Prostate gland (tissue), 2 donors: Measurements from ENCODE around the gene NIBAN1. TPM values are rescaled to one million over a fixed set of nuclear protein-coding genes. Genes with fewer than 3 reads are reported as not detected.

Experiments used
- DNase-seq: peaks from one replicate; pipeline ENCODE4 v3.0.0-alpha.2; 2019; ENCODE audit warnings: low spot score
- H3K27ac ChIP-seq, 2 donors: fragments of 200-600 bp; sonication (generic); 2 replicates each; pipeline ENCODE4 v1.5.1; 2017 to 2019
- H3K27me3 ChIP-seq: fragments of 200-600 bp; sonication (generic); replicated peaks from 2 replicates; pipeline ENCODE4 v1.5.1; 2019; ENCODE audit not compliant: insufficient read depth
- H3K36me3 ChIP-seq, 2 donors: fragments of 200-600 bp; sonication (generic); 1 replicate in 1 of 2; 2 replicates in 1 of 2; pipeline versions ENCODE4 v1.5.1 to v1.8.1; 2017 to 2019
- H3K4me1 ChIP-seq: fragments of 200-600 bp; sonication (generic); replicated peaks from 2 replicates; pipeline ENCODE4 v1.5.1; 2019
- H3K4me3 ChIP-seq, 2 donors: fragments of 200-600 bp; sonication (generic); 2 replicates each; pipeline ENCODE4 v1.5.1; 2017 to 2019
- H3K9me3 ChIP-seq: fragments of 200-600 bp; sonication (generic); 2 replicates; pipeline ENCODE4 v1.5.1; 2017
- POLR2A ChIP-seq: fragments of 450-650 bp; IDR thresholded peaks from one replicate; pipeline ENCODE4 v1.6.1; 2016; ENCODE audit warnings: antibody characterized with exemption, mild to moderate bottlenecking
- POLR2AphosphoS5 ChIP-seq: sonication (generic); formaldehyde crosslinking; IDR thresholded peaks from one replicate; pipeline ENCODE4 v1.6.1; 2017; ENCODE audit warnings: antibody characterized with exemption
- WGBS: methylation state at CpG from one replicate; pipeline ENCODE4 v1.1.5; 2018; 5-methylcytosine and 5-hydroxymethylcytosine counted together
- intact Hi-C: fragments of 100-400 bp; cut with DNase I; formaldehyde crosslinking; loops from one replicate; pipeline ENCODE4 v1.14.2; 2022
- total RNA-seq, 2 donors: library from RNA; depleted of rRNA; stranded (reverse); fragments of >200 nt; gene quantifications; one replicate each; pipeline ENCODE4 v1.1.0, GENCODE V29; 2016
- TF ChIP-seq, protein P1 (sequence below), 4 experiments: fragments of 200-600 bp in 2 of 4; fragments of 450-650 bp in 2 of 4; sonication (generic) in 2 of 4; IDR thresholded peaks; 1 replicate in 3 of 4; 2 replicates in 1 of 4; pipeline ENCODE4 v1.5.1; 2016 to 2019; ENCODE audit warnings: antibody characterized with exemption in 4 of 4, mild to moderate bottlenecking in 2 of 4, moderate library complexity in 2 of 4

NIBAN1 gene, protein sequence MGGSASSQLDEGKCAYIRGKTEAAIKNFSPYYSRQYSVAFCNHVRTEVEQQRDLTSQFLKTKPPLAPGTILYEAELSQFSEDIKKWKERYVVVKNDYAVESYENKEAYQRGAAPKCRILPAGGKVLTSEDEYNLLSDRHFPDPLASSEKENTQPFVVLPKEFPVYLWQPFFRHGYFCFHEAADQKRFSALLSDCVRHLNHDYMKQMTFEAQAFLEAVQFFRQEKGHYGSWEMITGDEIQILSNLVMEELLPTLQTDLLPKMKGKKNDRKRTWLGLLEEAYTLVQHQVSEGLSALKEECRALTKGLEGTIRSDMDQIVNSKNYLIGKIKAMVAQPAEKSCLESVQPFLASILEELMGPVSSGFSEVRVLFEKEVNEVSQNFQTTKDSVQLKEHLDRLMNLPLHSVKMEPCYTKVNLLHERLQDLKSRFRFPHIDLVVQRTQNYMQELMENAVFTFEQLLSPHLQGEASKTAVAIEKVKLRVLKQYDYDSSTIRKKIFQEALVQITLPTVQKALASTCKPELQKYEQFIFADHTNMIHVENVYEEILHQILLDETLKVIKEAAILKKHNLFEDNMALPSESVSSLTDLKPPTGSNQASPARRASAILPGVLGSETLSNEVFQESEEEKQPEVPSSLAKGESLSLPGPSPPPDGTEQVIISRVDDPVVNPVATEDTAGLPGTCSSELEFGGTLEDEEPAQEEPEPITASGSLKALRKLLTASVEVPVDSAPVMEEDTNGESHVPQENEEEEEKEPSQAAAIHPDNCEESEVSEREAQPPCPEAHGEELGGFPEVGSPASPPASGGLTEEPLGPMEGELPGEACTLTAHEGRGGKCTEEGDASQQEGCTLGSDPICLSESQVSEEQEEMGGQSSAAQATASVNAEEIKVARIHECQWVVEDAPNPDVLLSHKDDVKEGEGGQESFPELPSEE
- 10 to 100 TPM; 47.3 to 97.4 TPM for total RNA-seq

DNA sequence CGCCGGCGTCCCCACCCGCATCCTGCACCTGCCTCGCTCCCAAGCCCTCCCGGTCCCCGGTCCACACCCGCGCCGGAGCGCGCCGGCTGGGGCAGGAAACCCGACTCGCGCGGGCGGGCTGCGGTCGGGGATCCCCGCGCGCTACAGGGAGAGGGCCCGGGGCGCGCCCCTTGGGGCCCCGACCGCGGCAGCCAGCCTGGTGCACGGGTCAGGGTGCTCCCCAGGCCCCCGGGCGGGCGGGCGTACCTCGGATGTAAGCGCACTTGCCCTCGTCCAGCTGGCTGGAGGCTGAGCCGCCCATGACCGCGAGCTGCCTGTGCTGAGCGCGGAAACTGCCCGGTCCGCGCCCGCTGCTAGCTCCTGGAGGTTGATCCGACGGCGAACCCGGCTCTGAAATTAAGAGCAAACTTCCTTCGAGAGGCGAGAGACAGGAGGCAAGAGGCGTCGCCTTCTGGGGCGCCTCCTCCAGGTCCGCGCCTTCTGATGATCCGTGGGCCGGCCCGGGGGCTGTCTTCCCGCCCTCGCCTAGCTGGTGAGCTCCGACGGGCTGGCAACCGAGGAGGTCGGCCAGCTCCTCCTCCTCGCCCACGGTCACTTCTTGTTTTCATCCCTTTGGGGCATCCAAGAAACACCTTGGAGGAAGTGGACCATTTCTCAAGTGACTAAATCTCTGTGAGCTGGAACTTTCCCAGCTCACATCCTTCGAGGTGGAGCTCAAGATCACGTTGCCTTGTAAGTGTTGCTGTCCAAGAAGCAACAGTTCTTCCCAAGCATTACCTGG is at the start of gene NIBAN1:
NIBAN1 (minus strand) TSS at position 453 of the 781 bp plus-strand sequence; CDS start at position 301, 152 bp downstream.
- intact Hi-C loops, result loop anchor here (2.0 kb wide), 1 partner anchor 169 kb away; no protein-coding TSS in a partner anchor
- H3K4me3 ChIP-seq, result peak within 1 kb of the TSS; percentile 75 to 85
- peak; percentile 59 for DNase-seq

GRCh38 chr1:185017966-185018365 is 43.7 kb upstream of the NIBAN1 start:
- Histone ChIP-seq H3K9me3 (no peaks in the 10 kb centered on the region), H3K36me3 (no peaks in the 10 kb centered on the region), H3K4me3 (no peak overlapping the region), H3K4me1 (no peaks in the 10 kb centered on the region), H3K27ac (no peak overlapping the region), H3K27me3 (no peaks in the 10 kb centered on the region)
- 92% methylated on average over 3 of the region's 3 CpGs for WGBS
- TF ChIP-seq, protein P1, sequence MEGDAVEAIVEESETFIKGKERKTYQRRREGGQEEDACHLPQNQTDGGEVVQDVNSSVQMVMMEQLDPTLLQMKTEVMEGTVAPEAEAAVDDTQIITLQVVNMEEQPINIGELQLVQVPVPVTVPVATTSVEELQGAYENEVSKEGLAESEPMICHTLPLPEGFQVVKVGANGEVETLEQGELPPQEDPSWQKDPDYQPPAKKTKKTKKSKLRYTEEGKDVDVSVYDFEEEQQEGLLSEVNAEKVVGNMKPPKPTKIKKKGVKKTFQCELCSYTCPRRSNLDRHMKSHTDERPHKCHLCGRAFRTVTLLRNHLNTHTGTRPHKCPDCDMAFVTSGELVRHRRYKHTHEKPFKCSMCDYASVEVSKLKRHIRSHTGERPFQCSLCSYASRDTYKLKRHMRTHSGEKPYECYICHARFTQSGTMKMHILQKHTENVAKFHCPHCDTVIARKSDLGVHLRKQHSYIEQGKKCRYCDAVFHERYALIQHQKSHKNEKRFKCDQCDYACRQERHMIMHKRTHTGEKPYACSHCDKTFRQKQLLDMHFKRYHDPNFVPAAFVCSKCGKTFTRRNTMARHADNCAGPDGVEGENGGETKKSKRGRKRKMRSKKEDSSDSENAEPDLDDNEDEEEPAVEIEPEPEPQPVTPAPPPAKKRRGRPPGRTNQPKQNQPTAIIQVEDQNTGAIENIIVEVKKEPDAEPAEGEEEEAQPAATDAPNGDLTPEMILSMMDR (IDR thresholded peaks at IDR 0.05), result no peak
- no peak for TF ChIP-seq POLR2AphosphoS5
- TF ChIP-seq POLR2A, result no peak
- no peak for DNase-seq
- intact Hi-C loops, result no loop called here

More for the DNA sequence above, at the start of gene NIBAN1:
- H3K36me3 ChIP-seq, result no peaks in the 10 kb centered on the region
- peak; percentile 52 for TF ChIP-seq POLR2AphosphoS5
- TF ChIP-seq, protein P1 (IDR thresholded peaks at IDR 0.05), result no peak
- peak; percentile 51 for TF ChIP-seq POLR2A
- under 1% methylated on average over 54 of the region's 70 CpGs for WGBS
- no peaks in the 10 kb centered on the region for H3K27me3 ChIP-seq
- no peaks in the 10 kb centered on the region for H3K9me3 ChIP-seq
- no peaks in the 10 kb centered on the region for H3K4me1 ChIP-seq
- peak within 1 kb of the TSS; percentile 68 to 84 for H3K27ac ChIP-seq

DNA sequence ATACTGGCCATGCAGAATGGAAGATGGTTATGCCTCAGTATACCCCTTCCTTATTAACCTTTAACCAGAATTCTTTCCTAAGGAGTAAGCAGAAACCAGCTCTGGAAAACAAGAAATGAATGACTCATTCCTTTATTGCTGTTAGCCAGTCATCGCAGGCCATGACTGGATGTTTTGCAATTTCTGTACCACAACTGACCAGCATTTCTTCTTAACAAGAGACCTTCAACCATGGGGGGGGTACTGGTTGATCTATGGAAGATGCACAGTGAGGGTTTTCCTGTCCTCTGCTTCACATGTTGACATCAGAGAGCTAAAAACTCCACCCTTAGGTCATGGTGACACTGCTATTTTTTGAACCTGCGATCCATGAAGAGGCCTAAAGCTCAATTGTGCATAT is 43.0 kb upstream of the NIBAN1 start:
- Histone ChIP-seq H3K36me3 (no peaks in the 10 kb centered on the region), H3K27me3 (no peaks in the 10 kb centered on the region), H3K4me3 (no peak overlapping the region), H3K4me1 (no peaks in the 10 kb centered on the region), H3K9me3 (no peaks in the 10 kb centered on the region), H3K27ac (no peak overlapping the region)
- DNase-seq, result no peak
- WGBS, result 80% methylated on average over 2 of the region's 2 CpGs
- TF ChIP-seq, protein P1 (IDR thresholded peaks at IDR 0.05), result no peak
- TF ChIP-seq POLR2A (no peak), POLR2AphosphoS5 (no peak)
- intact Hi-C loops, result no loop called here

DNA sequence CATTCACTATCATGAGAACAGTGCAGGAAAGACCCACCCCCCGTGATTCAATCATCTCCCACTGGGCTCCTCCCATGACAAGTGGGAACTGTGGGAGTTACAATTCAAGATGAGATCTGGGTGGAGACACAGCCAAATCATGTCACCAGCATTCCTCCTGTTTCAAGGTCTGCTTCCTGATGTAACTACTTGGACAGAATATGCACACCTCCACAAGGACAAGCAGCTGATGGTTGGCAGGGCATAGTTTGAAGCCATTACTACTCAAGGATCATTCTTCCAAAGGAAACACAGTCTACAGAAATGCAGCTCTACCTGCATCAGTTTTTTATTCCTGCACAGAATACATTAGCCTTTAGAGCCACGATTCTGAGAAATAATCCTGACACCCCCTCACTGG is 42.6 kb upstream of the NIBAN1 start:
- Histone ChIP-seq H3K27me3 (no peaks in the 10 kb centered on the region), H3K4me3 (no peak overlapping the region), H3K9me3 (no peaks in the 10 kb centered on the region), H3K36me3 (no peaks in the 10 kb centered on the region), H3K4me1 (no peaks in the 10 kb centered on the region), H3K27ac (no peak overlapping the region)
- TF ChIP-seq POLR2AphosphoS5, result no peak
- WGBS, result 88% methylated on average over 2 of the region's 2 CpGs
- DNase-seq, result no peak
- intact Hi-C loops, result no loop called here
